Uterus (tissue), 4 donors: ENCODE results near the gene FHIT. TPM values are rescaled to one million over a fixed set of nuclear protein-coding genes. Genes with fewer than 3 reads are reported as not detected.

Experiments
- DNase-seq, 2 donors: peaks; one replicate each; pipeline ENCODE4 v3.0.0-alpha.2; 2019 to 2020
- H3K27ac ChIP-seq, 2 donors: fragments of 200-600 bp; sonication (generic); 1 replicate in 1 of 2; 2 replicates in 1 of 2; pipeline ENCODE4 v1.5.1; 2016 to 2018
- H3K27me3 ChIP-seq, 2 donors: fragments of 200-600 bp; sonication (generic); one replicate each; pipeline ENCODE4 v1.5.1; 2018 to 2019; ENCODE audit warnings: control low read depth in 1 of 2
- H3K36me3 ChIP-seq, 2 donors: fragments of 200-600 bp; sonication (generic); one replicate each; pipeline ENCODE4 v1.5.1; 2019; ENCODE audit warnings: control low read depth in 1 of 2
- H3K4me1 ChIP-seq, 2 donors: fragments of 200-600 bp; sonication (generic); one replicate each; pipeline ENCODE4 v1.5.1; 2018 to 2019; ENCODE audit warnings: control low read depth in 1 of 2
- H3K4me3 ChIP-seq, 2 donors: fragments of 200-600 bp; sonication (generic); 1 replicate in 1 of 2; 2 replicates in 1 of 2; pipeline ENCODE4 v1.5.1; 2018 to 2019; ENCODE audit warnings: mild to moderate bottlenecking in 1 of 2
- H3K9me3 ChIP-seq, 2 donors: fragments of 200-600 bp; sonication (generic); one replicate each; pipeline ENCODE4 v1.5.1; 2019; ENCODE audit warnings: control low read depth in 1 of 2
- CTCF ChIP-seq, 4 experiments: fragments of 200-600 bp in 2 of 4; fragments of 450-650 bp in 2 of 4; sonication (generic) in 2 of 4; IDR thresholded peaks; one replicate each; pipeline ENCODE4 v1.5.1; 2016 to 2019; ENCODE audit warnings: antibody characterized with exemption in 4 of 4, mild to moderate bottlenecking in 2 of 4, moderate library complexity in 1 of 4
- POLR2A ChIP-seq, 2 donors: fragments of 450-650 bp; IDR thresholded peaks; one replicate each; pipeline ENCODE4 v1.6.1; 2016; ENCODE audit warnings: antibody characterized with exemption in 2 of 2, mild to moderate bottlenecking in 1 of 2, moderate library complexity in 1 of 2
- intact Hi-C: fragments of 100-400 bp; cut with DNase I; formaldehyde crosslinking; loops from one replicate; pipeline ENCODE4 v1.15.1; 2023; ENCODE audit warnings: low total_unique reads
- total RNA-seq, 4 donors: library from RNA; depleted of rRNA in 3 of 4; stranded (reverse); fragments of >200 nt in 3 of 4; gene quantifications; one replicate each; pipeline versions ENCODE4 v1.1.0 to v1.2.4, GENCODE V29; 2014 to 2023
- donor health status: DM: yes; HTN: yes; CAD: no.

Gene FHIT
- total RNA-seq, 4 donors from 2014 or later = 1.3 to 15.2 (median 7.3) TPM

- Histone ChIP-seq H3K9me3 (no peaks in the 10 kb centered on the region), H3K27ac (no peak overlapping the region), H3K36me3 (no peaks in the 10 kb centered on the region), H3K27me3 (no peaks in the 10 kb centered on the region), H3K4me3 (no peak overlapping the region), H3K4me1 (no peaks in the 10 kb centered on the region)
- no peak for DNase-seq
- intact Hi-C loops = no loop called here
- TF ChIP-seq CTCF (IDR thresholded peaks at IDR 0.05) (no peak), POLR2A (IDR thresholded peaks at IDR 0.05) (no peak)
Observed at GRCh38 chr3:60847791-60848190, 403.5 kb downstream of the FHIT start.

GRCh38 chr3:60844256-60844655, 407.0 kb downstream of the FHIT start:
- Histone ChIP-seq H3K36me3 (no peaks in the 10 kb centered on the region), H3K27ac (no peak overlapping the region), H3K4me1 (no peaks in the 10 kb centered on the region), H3K9me3 (no peaks in the 10 kb centered on the region), H3K27me3 (no peaks in the 10 kb centered on the region), H3K4me3 (no peak overlapping the region)
- DNase-seq = no peak
- TF ChIP-seq CTCF (IDR thresholded peaks at IDR 0.05) = no peak
- no peak for TF ChIP-seq POLR2A (IDR thresholded peaks at IDR 0.05)
- intact Hi-C loops = no loop called here

GRCh38 chr3:60841355-60841754, 409.9 kb downstream of the FHIT start:
- no peak for DNase-seq
- no peaks in the 10 kb centered on the region for H3K36me3 ChIP-seq
- intact Hi-C loops = no loop called here
- TF ChIP-seq POLR2A (IDR thresholded peaks at IDR 0.05) = no peak
- no peak for TF ChIP-seq CTCF (IDR thresholded peaks at IDR 0.05)
- no peak overlapping the region for H3K4me3 ChIP-seq
- no peaks in the 10 kb centered on the region for H3K27me3 ChIP-seq
- no peaks in the 10 kb centered on the region for H3K4me1 ChIP-seq
- H3K9me3 ChIP-seq = no peaks in the 10 kb centered on the region
- no peak overlapping the region for H3K27ac ChIP-seq

GRCh38 chr3:60839246-60839645, 412.0 kb downstream of the FHIT start:
- Histone ChIP-seq H3K4me1 (no peaks in the 10 kb centered on the region), H3K4me3 (no peak overlapping the region), H3K9me3 (no peaks in the 10 kb centered on the region), H3K27ac (no peak overlapping the region), H3K27me3 (no peaks in the 10 kb centered on the region), H3K36me3 (no peaks in the 10 kb centered on the region)
- intact Hi-C loops = no loop called here
- DNase-seq = no peak
- TF ChIP-seq CTCF (IDR thresholded peaks at IDR 0.05) (no peak), POLR2A (IDR thresholded peaks at IDR 0.05) (no peak)

GRCh38 chr3:60835796-60836195, 415.5 kb downstream of the FHIT start:
- Histone ChIP-seq H3K36me3 (no peaks in the 10 kb centered on the region), H3K4me1 (no peaks in the 10 kb centered on the region), H3K27ac (no peak overlapping the region), H3K9me3 (no peaks in the 10 kb centered on the region), H3K27me3 (no peaks in the 10 kb centered on the region), H3K4me3 (no peak overlapping the region)
- no peak for DNase-seq
- intact Hi-C loops = no loop called here
- TF ChIP-seq CTCF (IDR thresholded peaks at IDR 0.05) = no peak
- TF ChIP-seq POLR2A (IDR thresholded peaks at IDR 0.05) = no peak
